Thoracic aorta (tissue), 2 donors: ENCODE data around the gene CBX1. TPM values are rescaled to one million over a fixed set of nuclear protein-coding genes. Genes with fewer than 3 reads are reported as not detected.

ENCODE experiments used
- ATAC-seq: fragments of 150-250 bp; one replicate; pipeline ENCODE4 v1.8.0; 2017; ENCODE audit warnings: low read depth; ENCODE audit not compliant: insufficient number of reproducible peaks, low FRiP score
- DNase-seq: peaks from one replicate; pipeline ENCODE4 v3.0.0-alpha.2; 2020; ENCODE audit warnings: low spot score
- H3K27ac ChIP-seq, 2 donors: fragments of 200-600 bp; sonication (generic); 1 replicate in 1 of 2; 2 replicates in 1 of 2; pipeline ENCODE4 v1.5.1; 2016; ENCODE audit warnings: mild to moderate bottlenecking in 2 of 2, moderate library complexity in 2 of 2
- H3K27me3 ChIP-seq: fragments of 200-600 bp; sonication (generic); replicated peaks from 2 replicates; pipeline ENCODE4 v1.6.0; 2016; ENCODE audit warnings: mild to moderate bottlenecking; ENCODE audit not compliant: insufficient read depth
- H3K36me3 ChIP-seq: fragments of 200-600 bp; sonication (generic); one replicate; pipeline ENCODE4 v1.5.1; 2016
- H3K4me1 ChIP-seq, 2 donors: fragments of 200-600 bp; sonication (generic); 1 replicate in 1 of 2; 2 replicates in 1 of 2; pipeline versions ENCODE4 v1.5.1 to v1.6.0; 2016; ENCODE audit warnings: low read depth in 2 of 2, mild to moderate bottlenecking in 1 of 2; ENCODE audit not compliant: control insufficient read depth in 1 of 2
- H3K4me3 ChIP-seq: fragments of 200-600 bp; sonication (generic); 2 replicates; pipeline ENCODE4 v1.5.1; 2016; ENCODE audit warnings: mild to moderate bottlenecking
- H3K9me3 ChIP-seq: fragments of 200-600 bp; sonication (generic); 2 replicates; pipeline ENCODE4 v1.5.1; 2016
- CTCF ChIP-seq: fragments of 200-600 bp; sonication (generic); IDR thresholded peaks from one replicate; pipeline ENCODE4 v1.5.1; 2019; ENCODE audit warnings: antibody characterized with exemption
- total RNA-seq, 2 donors: library from RNA; depleted of rRNA; stranded (reverse); fragments of >200 nt; gene quantifications; one replicate each; pipeline versions ENCODE4 v1.1.0 to v1.2.3, GENCODE V29; 2016

CBX1 gene
- total RNA-seq, 2 donors from 2014 or later: 35.7 to 36.1 TPM

GRCh38 chr17:48102043-48102750 lies 919 bp upstream of the CBX1 start:
- DNase-seq: no peak
- peak overlapping the region; percentile 95 for H3K4me3 ChIP-seq
- H3K9me3 ChIP-seq: no peaks in the 10 kb centered on the region
- H3K36me3 ChIP-seq: no peaks in the 10 kb centered on the region
- no peak for TF ChIP-seq CTCF
- H3K27me3 ChIP-seq: no peaks in the 10 kb centered on the region
- ATAC-seq: no peak
- no peak overlapping the region for H3K27ac ChIP-seq
- peaks cover 11 to 25% of the 10 kb centered on the region in 2 donors for H3K4me1 ChIP-seq

GRCh38 chr17:48100591-48101011 lies 677 bp downstream of the CBX1 start:
- no peak for TF ChIP-seq CTCF
- no peaks in the 10 kb centered on the region for H3K27me3 ChIP-seq

GRCh38 chr17:48100160-48100559 lies 1.1 kb downstream of the CBX1 start:
- TF ChIP-seq CTCF: no peak
- ATAC-seq (peak; percentile 38), DNase-seq (no peak)
- peak overlapping the region; percentile 89 for H3K27ac ChIP-seq
- H3K4me3 ChIP-seq: peak overlapping the region; percentile 95
- peaks cover 11 to 21% of the 10 kb centered on the region in 2 donors for H3K4me1 ChIP-seq
- H3K27me3 ChIP-seq: no peaks in the 10 kb centered on the region
- H3K36me3 ChIP-seq: no peaks in the 10 kb centered on the region
- H3K9me3 ChIP-seq: no peaks in the 10 kb centered on the region

More at GRCh38 chr17:48100591-48101011, 677 bp downstream of the CBX1 start:
- H3K9me3 ChIP-seq: no peaks in the 10 kb centered on the region
- DNase-seq (no peak), ATAC-seq (peak; percentile 47)
- peaks cover 11 to 21% of the 10 kb centered on the region in 2 donors for H3K4me1 ChIP-seq
- H3K36me3 ChIP-seq: no peaks in the 10 kb centered on the region
- peak overlapping the region; percentile 95 for H3K4me3 ChIP-seq
- H3K27ac ChIP-seq: peak overlapping the region; percentile 89

GRCh38 chr17:48095611-48096010 lies 5.7 kb downstream of the CBX1 start:
- H3K36me3 ChIP-seq: peaks cover 4% of the 10 kb centered on the region
- H3K27me3 ChIP-seq: no peaks in the 10 kb centered on the region
- H3K4me3 ChIP-seq: no peak overlapping the region
- H3K9me3 ChIP-seq: no peaks in the 10 kb centered on the region
- ATAC-seq: no peak
- DNase-seq: no peak
- TF ChIP-seq CTCF: no peak
- H3K27ac ChIP-seq: no peak overlapping the region
- peaks cover 11 to 21% of the 10 kb centered on the region in 2 donors for H3K4me1 ChIP-seq

DNA sequence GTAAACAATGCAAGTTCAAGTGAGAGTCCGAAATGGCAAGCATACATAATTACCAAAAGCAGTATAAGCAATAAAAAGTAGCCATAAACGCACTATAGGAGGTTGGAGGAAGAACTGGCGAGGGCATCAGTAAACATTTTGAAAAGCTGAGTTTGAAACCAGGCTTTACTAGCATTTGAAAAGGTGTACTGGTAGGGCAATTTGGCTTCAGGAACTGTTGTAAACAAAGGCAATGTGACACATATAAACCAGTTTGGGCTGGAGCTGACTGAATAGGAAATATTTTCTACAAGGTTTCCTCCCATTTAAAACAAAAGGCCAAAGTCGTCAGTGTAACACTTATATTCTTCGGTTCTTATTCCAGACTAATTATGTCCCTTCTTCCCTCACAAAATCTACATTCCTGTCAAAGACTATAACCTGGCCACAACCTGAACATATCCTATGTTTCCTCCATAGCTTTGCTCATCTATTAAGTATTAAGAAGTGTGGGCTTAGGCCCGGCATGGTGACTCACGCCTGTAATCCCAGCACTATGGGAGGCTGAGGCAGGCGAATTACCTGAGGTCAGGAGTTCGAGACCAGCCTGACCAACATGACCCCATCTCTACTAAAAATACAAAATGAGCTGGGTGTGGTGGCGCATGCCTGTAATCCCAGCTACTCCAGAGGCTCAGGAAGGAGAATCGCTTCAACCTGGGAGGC lies 7.8 kb downstream of the CBX1 start:
- TF ChIP-seq CTCF: no peak
- Histone ChIP-seq H3K4me1 (peaks cover 0 to 2% of the 10 kb centered on the region in 2 donors), H3K36me3 (peaks cover 7% of the 10 kb centered on the region), H3K9me3 (no peaks in the 10 kb centered on the region), H3K27me3 (no peaks in the 10 kb centered on the region), H3K27ac (no peak overlapping the region), H3K4me3 (no peak overlapping the region)
- DNase-seq: no peak
- ATAC-seq: no peak
